Neural cell (in vitro differentiated cells): ENCODE measurements around the gene MPPED2.

Experiments
- EZH2 ChIP-seq: fragments of 200-600, 300-800 bp; shearing (Covaris generic), sonication (generic); IDR thresholded peaks from 2 replicates; pipeline ENCODE4 v1.6.1; 2014; ENCODE audit warnings: antibody characterized with exemption, low read length, borderline replicate concordance, mild to moderate bottlenecking; ENCODE audit not compliant: insufficient read depth, poor library complexity, severe bottlenecking
- MXI1 ChIP-seq: fragments of 450-650 bp; conservative IDR thresholded peaks from 2 replicates; pipeline ENCODE4 v1.6.1; 2014; ENCODE audit warnings: antibody characterized with exemption, mild to moderate bottlenecking; ENCODE audit not compliant: poor library complexity, severe bottlenecking
- POLR2AphosphoS5 ChIP-seq: IDR thresholded peaks from 2 replicates; pipeline ENCODE4 v1.6.1; 2012
- RAD21 ChIP-seq: fragments of 450-650 bp; conservative IDR thresholded peaks from 2 replicates; pipeline ENCODE4 v1.6.1; 2014; ENCODE audit warnings: antibody characterized with exemption, mild to moderate bottlenecking, moderate library complexity
- SMC3 ChIP-seq: fragments of 450-650 bp; conservative IDR thresholded peaks from 2 replicates; pipeline ENCODE4 v1.6.1; 2014; ENCODE audit warnings: antibody characterized with exemption, mild to moderate bottlenecking, moderate library complexity; ENCODE audit not compliant: poor library complexity
- TF ChIP-seq, protein P1 (sequence below): fragments of 450-650 bp; IDR thresholded peaks from 2 replicates; pipeline ENCODE4 v1.5.1; 2014; ENCODE audit warnings: antibody characterized with exemption, mild to moderate bottlenecking, moderate library complexity; ENCODE audit not compliant: poor library complexity, severe bottlenecking

DNA sequence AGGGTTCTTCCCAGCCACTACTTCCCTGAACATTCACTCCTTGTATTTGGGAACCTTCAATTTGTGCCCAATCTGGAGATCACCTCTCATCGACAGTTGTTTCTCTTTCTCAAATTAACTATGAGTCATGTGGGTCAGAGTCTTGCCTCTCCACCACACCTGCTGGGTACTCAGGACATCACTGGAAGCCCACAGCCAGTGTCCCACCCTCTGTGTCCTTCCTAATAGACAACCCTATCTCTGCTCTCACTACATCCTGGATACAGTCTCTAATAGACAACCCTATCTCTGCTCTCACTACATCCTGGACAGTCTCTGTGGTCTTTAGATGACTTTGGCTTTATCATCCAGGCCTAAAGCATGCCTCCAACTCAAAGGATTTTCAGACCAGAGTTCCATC lies 193.1 kb downstream of the MPPED2 start:
- TF ChIP-seq, protein P1, sequence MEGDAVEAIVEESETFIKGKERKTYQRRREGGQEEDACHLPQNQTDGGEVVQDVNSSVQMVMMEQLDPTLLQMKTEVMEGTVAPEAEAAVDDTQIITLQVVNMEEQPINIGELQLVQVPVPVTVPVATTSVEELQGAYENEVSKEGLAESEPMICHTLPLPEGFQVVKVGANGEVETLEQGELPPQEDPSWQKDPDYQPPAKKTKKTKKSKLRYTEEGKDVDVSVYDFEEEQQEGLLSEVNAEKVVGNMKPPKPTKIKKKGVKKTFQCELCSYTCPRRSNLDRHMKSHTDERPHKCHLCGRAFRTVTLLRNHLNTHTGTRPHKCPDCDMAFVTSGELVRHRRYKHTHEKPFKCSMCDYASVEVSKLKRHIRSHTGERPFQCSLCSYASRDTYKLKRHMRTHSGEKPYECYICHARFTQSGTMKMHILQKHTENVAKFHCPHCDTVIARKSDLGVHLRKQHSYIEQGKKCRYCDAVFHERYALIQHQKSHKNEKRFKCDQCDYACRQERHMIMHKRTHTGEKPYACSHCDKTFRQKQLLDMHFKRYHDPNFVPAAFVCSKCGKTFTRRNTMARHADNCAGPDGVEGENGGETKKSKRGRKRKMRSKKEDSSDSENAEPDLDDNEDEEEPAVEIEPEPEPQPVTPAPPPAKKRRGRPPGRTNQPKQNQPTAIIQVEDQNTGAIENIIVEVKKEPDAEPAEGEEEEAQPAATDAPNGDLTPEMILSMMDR = no peak
- no peak for TF ChIP-seq POLR2AphosphoS5
- no peak for TF ChIP-seq SMC3
- TF ChIP-seq RAD21 = no peak
- no peak for TF ChIP-seq MXI1
- TF ChIP-seq EZH2 = no peak
